Ecto neural progenitor cell (in vitro differentiated cells): ENCODE data around the gene DPPA3.
"Not testable (repeated sequence)": the region's sequence is repeated elsewhere in the genome, so short reads cannot be mapped to it uniquely, and the experiment has no call there.

Source experiments
- DNase-seq: peaks from one replicate; pipeline ENCODE4 v3.0.0-alpha.2; 2018; ENCODE audit warnings: low spot score

DPPA3 gene

GRCh38 chr12:7730984-7731383 is 19.8 kb downstream of the DPPA3 start:
- DNase-seq: not testable (repeated sequence)

- no peak for DNase-seq
These were observed 20.3 kb downstream of the DPPA3 start for GRCh38 chr12:7731486-7731885.

- DNase-seq: no peak
These were observed 21.8 kb downstream of the DPPA3 start for GRCh38 chr12:7732993-7733392.

GRCh38 chr12:7747246-7747645 is 36.0 kb downstream of the DPPA3 start, which contains the start of gene CLEC4C:
TSS of gene CLEC4C (minus strand) at chr12:7747375. CDS start at chr12:7747348, 27 bp downstream.
- DNase-seq: no peak

- DNase-seq: no peak
These were observed 37.6 kb downstream of the DPPA3 start for GRCh38 chr12:7748852-7749251.

GRCh38 chr12:7749442-7749841 is 38.2 kb downstream of the DPPA3 start:
- DNase-seq: no peak

- DNase-seq: peak; percentile 60
These were observed 39.1 kb downstream of the DPPA3 start for GRCh38 chr12:7750350-7750749.

GRCh38 chr12:7751394-7751793 is 40.2 kb downstream of the DPPA3 start:
- DNase-seq: no peak

- DNase-seq: not testable (repeated sequence)
These were observed 41.0 kb downstream of the DPPA3 start for GRCh38 chr12:7751941-7752922.

GRCh38 chr12:7755668-7756067 is 44.4 kb downstream of the DPPA3 start:
- not testable (repeated sequence) for DNase-seq

GRCh38 chr12:7756993-7757392 is 45.8 kb downstream of the DPPA3 start:
- DNase-seq: no peak

- no peak for DNase-seq
These were observed 47.5 kb downstream of the DPPA3 start for GRCh38 chr12:7758766-7759140.
